GM19372 (cell line): Measurements from ENCODE around the gene PTGIR.

Source experiments
- ATAC-seq: cut with Tn5 transposase; IDR thresholded peaks from one replicate; pipeline ENCODE4 v1.9.1; 2021; ENCODE audit warnings: mild to moderate bottlenecking, low read depth, moderate library complexity; ENCODE audit not compliant: unreplicated experiment

Gene PTGIR

GRCh38 chr19:46624958-46625661, at the start of gene PTGIR:
TSS of gene PTGIR (minus strand) at chr19:46625089. CDS start at chr19:46624225, 864 bp downstream.
- ATAC-seq, result no peak

GRCh38 chr19:46670813-46671212, 45.9 kb upstream of the PTGIR start:
- ATAC-seq, result no peak

- ATAC-seq, result no peak
Measured at GRCh38 chr19:46668662-46669061, 43.8 kb upstream of the PTGIR start.

GRCh38 chr19:46665072-46665471, 40.2 kb upstream of the PTGIR start:
- ATAC-seq, result no peak

GRCh38 chr19:46661735-46662592, 37.1 kb upstream of the PTGIR start:
- no peak for ATAC-seq

- ATAC-seq, result peak; percentile 90
Measured at GRCh38 chr19:46661020-46661731, 36.3 kb upstream of the PTGIR start, which contains the start of gene DACT3. TSS of gene DACT3 (minus strand) at chr19:46661182. CDS start at chr19:46661064, 118 bp downstream.

- no peak for ATAC-seq
Measured at GRCh38 chr19:46660551-46661019, 35.7 kb upstream of the PTGIR start.

GRCh38 chr19:46660008-46660517, 35.2 kb upstream of the PTGIR start:
- no peak for ATAC-seq

GRCh38 chr19:46659151-46660007, 34.5 kb upstream of the PTGIR start:
- no peak for ATAC-seq

GRCh38 chr19:46656541-46656940, 31.7 kb upstream of the PTGIR start:
- ATAC-seq, result no peak

GRCh38 chr19:46654621-46655152, 29.8 kb upstream of the PTGIR start:
- ATAC-seq, result no peak

GRCh38 chr19:46650445-46650844, 25.6 kb upstream of the PTGIR start:
- ATAC-seq, result no peak

GRCh38 chr19:46648961-46649960, 24.4 kb upstream of the PTGIR start:
- ATAC-seq, result no peak

- no peak for ATAC-seq
Measured at GRCh38 chr19:46648060-46648960, 23.4 kb upstream of the PTGIR start.

GRCh38 chr19:46646402-46646801, 21.5 kb upstream of the PTGIR start:
- no peak for ATAC-seq

GRCh38 chr19:46644720-46645119, 19.8 kb upstream of the PTGIR start:
- no peak for ATAC-seq

GRCh38 chr19:46640656-46641055, 15.8 kb upstream of the PTGIR start:
- ATAC-seq, result no peak
